Stimulated activated effector memory CD8-positive, alpha-beta T cell treated with anti-CD3 and anti-CD28 coated beads, Interleukin-12 subunit alpha, Interleukin-12 subunit beta, amount 100 ng/mL, for 72 hours (primary cell): ENCODE measurements around the gene KAT14.
"Not testable (repeated sequence)": the region's sequence is repeated elsewhere in the genome, so short reads cannot be mapped to it uniquely, and the experiment has no call there.

Experiments used
- ATAC-seq: fragments of 150-1000 bp; cut with Tn5 transposase; 2 replicates; pipeline ENCODE4 v1.10.0; 2021
- DNase-seq, 2 donors: peaks; one replicate each; pipeline ENCODE4 v3.0.0; 2021 to 2022; ENCODE audit warnings: low spot score in 2 of 2
- H3K27ac Mint-ChIP-seq: one replicate; pipeline ENCODE4 v1.8.0; 2022; ENCODE audit warnings: mild to moderate bottlenecking, mixed read lengths
- H3K36me3 Mint-ChIP-seq: one replicate; pipeline ENCODE4 v1.8.0; 2022; ENCODE audit warnings: mild to moderate bottlenecking, mixed read lengths
- H3K4me1 Mint-ChIP-seq: one replicate; pipeline ENCODE4 v1.8.0; 2022; ENCODE audit warnings: mixed read lengths
- H3K4me3 Mint-ChIP-seq: one replicate; pipeline ENCODE4 v1.8.0; 2022; ENCODE audit warnings: mild to moderate bottlenecking, mixed read lengths
- H3K9me3 Mint-ChIP-seq: one replicate; pipeline ENCODE4 v1.8.0; 2022; ENCODE audit warnings: mixed read lengths

Gene KAT14

GRCh38 chr20:18225632-18226031 lies 88.0 kb downstream of the KAT14 start:
- no peaks in the 10 kb centered on the region for H3K9me3 Mint-ChIP-seq
- H3K27ac Mint-ChIP-seq = no peak overlapping the region
- DNase-seq (no peak), ATAC-seq (no peak)
- no peaks in the 10 kb centered on the region for H3K36me3 Mint-ChIP-seq
- no peaks in the 10 kb centered on the region for H3K4me1 Mint-ChIP-seq
- no peak overlapping the region for H3K4me3 Mint-ChIP-seq

- not testable (repeated sequence) for ATAC-seq, H3K27ac Mint-ChIP-seq, H3K4me1 Mint-ChIP-seq, DNase-seq, H3K4me3 Mint-ChIP-seq, H3K9me3 Mint-ChIP-seq, H3K36me3 Mint-ChIP-seq
These were observed 89.1 kb downstream of the KAT14 start for GRCh38 chr20:18226741-18227140.

- no peaks in the 10 kb centered on the region for H3K4me1 Mint-ChIP-seq
These were observed 95.8 kb downstream of the KAT14 start for GRCh38 chr20:18233408-18233943.

More at GRCh38 chr20:18233408-18233943, 95.8 kb downstream of the KAT14 start:
- H3K9me3 Mint-ChIP-seq = no peaks in the 10 kb centered on the region
- no peaks in the 10 kb centered on the region for H3K36me3 Mint-ChIP-seq
- ATAC-seq (no peak), DNase-seq (no peak)
- no peak overlapping the region for H3K27ac Mint-ChIP-seq
- no peak overlapping the region for H3K4me3 Mint-ChIP-seq
